Astrocyte (in vitro differentiated cells and primary cell): ENCODE data around the gene AUP1. TPM values are rescaled to one million over a fixed set of nuclear protein-coding genes. Genes with fewer than 3 reads are reported as not detected.

Experiments used
- DNase-seq: peaks from one replicate; pipeline ENCODE4 v3.0.0-alpha.2; 2010; ENCODE audit warnings: low read depth
- FAIRE-seq: peaks from 2 replicates; lab custom pipeline; 2011; peaks lifted over from hg19 to GRCh38; lab: Jason Lieb, UNC
- H2AFZ ChIP-seq: 2 replicates; pipeline ENCODE4 v1.6.0; 2012; ENCODE audit warnings: low read depth, low read length, inconsistent platforms
- H3K27ac ChIP-seq: 2 replicates; pipeline ENCODE4 v1.5.1; 2011; ENCODE audit warnings: low read depth, low read length, inconsistent platforms
- H3K27me3 ChIP-seq: 2 replicates; pipeline ENCODE4 v1.6.0; 2011; ENCODE audit warnings: low read length, inconsistent platforms; ENCODE audit not compliant: insufficient read depth
- H3K36me3 ChIP-seq: 2 replicates; pipeline ENCODE4 v1.5.1; 2011; ENCODE audit warnings: low read length, inconsistent platforms; ENCODE audit not compliant: insufficient read depth
- H3K4me1 ChIP-seq: 2 replicates; pipeline ENCODE4 v1.5.1; 2011; ENCODE audit warnings: low read length, inconsistent platforms; ENCODE audit not compliant: insufficient read depth
- H3K4me2 ChIP-seq: 2 replicates; pipeline ENCODE4 v1.6.0; 2012; ENCODE audit warnings: low read length, inconsistent platforms
- H3K4me3 ChIP-seq: 2 replicates; pipeline ENCODE4 v1.5.1; 2011; ENCODE audit warnings: low read depth, mild to moderate bottlenecking, low read length, inconsistent platforms; ENCODE audit not compliant: insufficient read depth
- H3K79me2 ChIP-seq: 2 replicates; pipeline ENCODE4 v1.6.0; 2012; ENCODE audit warnings: mild to moderate bottlenecking, low read length, inconsistent platforms; ENCODE audit not compliant: insufficient read depth
- H3K9ac ChIP-seq: 2 replicates; pipeline ENCODE4 v1.6.0; 2012; ENCODE audit warnings: mild to moderate bottlenecking, low read length, inconsistent platforms
- H3K9me3 ChIP-seq: 2 replicates; pipeline ENCODE4 v1.5.1; 2012; ENCODE audit warnings: low read depth, mild to moderate bottlenecking, low read length, inconsistent platforms; ENCODE audit not compliant: insufficient read depth
- H4K20me1 ChIP-seq: 2 replicates; pipeline ENCODE4 v1.6.0; 2012; ENCODE audit warnings: low read length, inconsistent platforms; ENCODE audit not compliant: insufficient read depth
- H3K27ac Mint-ChIP-seq: one replicate; pipeline ENCODE4 v1.8.0; 2021; ENCODE audit warnings: mild to moderate bottlenecking, mixed read lengths; ENCODE audit not compliant: unreplicated experiment
- H3K27me3 Mint-ChIP-seq: one replicate; pipeline ENCODE4 v1.8.0; 2021; ENCODE audit warnings: low read depth, mixed read lengths; ENCODE audit not compliant: unreplicated experiment
- H3K36me3 Mint-ChIP-seq: one replicate; pipeline ENCODE4 v1.8.0; 2021; ENCODE audit warnings: low read depth, mixed read lengths; ENCODE audit not compliant: unreplicated experiment
- H3K4me1 Mint-ChIP-seq: one replicate; pipeline ENCODE4 v1.8.0; 2021; ENCODE audit warnings: low read depth, mixed read lengths; ENCODE audit not compliant: unreplicated experiment
- H3K4me3 Mint-ChIP-seq: one replicate; pipeline ENCODE4 v1.8.0; 2021; ENCODE audit warnings: mild to moderate bottlenecking, moderate library complexity, mixed read lengths; ENCODE audit not compliant: unreplicated experiment
- H3K9me3 Mint-ChIP-seq: one replicate; pipeline ENCODE4 v1.8.0; 2021; ENCODE audit warnings: mild to moderate bottlenecking, mixed read lengths; ENCODE audit not compliant: unreplicated experiment
- EZH2 ChIP-seq: IDR thresholded peaks from 2 replicates; pipeline ENCODE4 v1.6.1; 2012; ENCODE audit warnings: mild to moderate bottlenecking, low read length, inconsistent platforms; ENCODE audit not compliant: insufficient read depth
- total RNA-seq: library from RNA; stranded (reverse); gene quantifications from 2 replicates; pipeline ENCODE4 v1.2.1, GENCODE V29; 2021
- TF ChIP-seq, protein P1 (sequence below): IDR thresholded peaks from 2 replicates; pipeline ENCODE4 v1.5.1; 2011; ENCODE audit warnings: low read depth, mild to moderate bottlenecking, inconsistent platforms, low read length, moderate library complexity; ENCODE audit not compliant: insufficient read depth

AUP1 gene
- total RNA-seq, 1 donor from 2014 or later = 82.5 TPM

DNA sequence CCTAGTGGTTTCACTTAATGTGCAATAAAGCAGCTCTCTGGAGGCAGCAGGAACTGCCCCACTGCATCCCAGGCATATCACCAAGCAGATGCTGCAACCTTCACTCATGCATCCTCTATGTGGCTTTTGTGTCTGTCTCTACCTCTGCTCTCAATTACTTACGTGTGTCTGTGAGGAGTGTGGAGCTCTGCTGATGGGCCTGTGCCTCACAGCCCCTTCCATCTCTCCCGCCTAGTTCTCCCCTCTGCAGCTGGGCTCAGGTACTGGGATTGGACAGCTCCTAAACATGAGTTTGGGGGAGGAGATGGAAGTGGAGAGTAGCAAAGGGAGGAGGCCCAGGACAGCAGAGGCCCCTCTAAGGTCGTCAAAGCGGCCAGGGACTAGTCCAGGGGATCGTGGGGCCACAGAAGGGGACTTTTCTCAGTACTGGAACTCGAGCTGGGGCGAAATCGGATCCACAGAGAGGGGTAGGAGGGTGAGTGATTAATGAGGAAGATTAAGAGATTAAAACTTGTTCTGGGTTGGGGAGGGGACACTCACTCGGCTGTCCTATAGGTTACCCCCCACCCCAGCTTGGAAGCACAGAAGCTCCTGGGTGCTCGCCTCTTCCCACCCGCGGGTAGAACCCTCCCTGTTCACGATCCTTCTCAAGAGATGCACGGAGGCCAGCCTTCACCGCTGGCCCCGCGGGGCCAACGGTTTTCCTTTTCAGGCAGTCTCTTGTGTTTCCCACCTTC is 28.0 kb downstream of the AUP1 start:
- no peak overlapping the region for H3K9ac ChIP-seq
- DNase-seq = no peak
- peaks cover 42% of the 10 kb centered on the region for H3K27me3 ChIP-seq
- peaks cover 57% of the 10 kb centered on the region for H3K27me3 Mint-ChIP-seq
- H3K4me1 ChIP-seq = peaks cover 52% of the 10 kb centered on the region
- no peak overlapping the region for H2AFZ ChIP-seq
- peaks cover 17% of the 10 kb centered on the region for H3K79me2 ChIP-seq
- H3K27ac Mint-ChIP-seq = no peak overlapping the region
- H3K27ac ChIP-seq = no peak overlapping the region
- H3K36me3 ChIP-seq = peaks cover 4% of the 10 kb centered on the region
- H3K36me3 Mint-ChIP-seq = peaks cover 9% of the 10 kb centered on the region
- peaks cover 25% of the 10 kb centered on the region for H3K4me1 Mint-ChIP-seq
- peak overlapping the region; percentile 83 for H3K4me3 Mint-ChIP-seq
- H3K4me3 ChIP-seq = no peak overlapping the region
- peaks cover 7% of the 10 kb centered on the region for H4K20me1 ChIP-seq
- peak overlapping the region; percentile 93 for H3K4me2 ChIP-seq
- H3K9me3 ChIP-seq = no peaks in the 10 kb centered on the region
- TF ChIP-seq, protein P1, sequence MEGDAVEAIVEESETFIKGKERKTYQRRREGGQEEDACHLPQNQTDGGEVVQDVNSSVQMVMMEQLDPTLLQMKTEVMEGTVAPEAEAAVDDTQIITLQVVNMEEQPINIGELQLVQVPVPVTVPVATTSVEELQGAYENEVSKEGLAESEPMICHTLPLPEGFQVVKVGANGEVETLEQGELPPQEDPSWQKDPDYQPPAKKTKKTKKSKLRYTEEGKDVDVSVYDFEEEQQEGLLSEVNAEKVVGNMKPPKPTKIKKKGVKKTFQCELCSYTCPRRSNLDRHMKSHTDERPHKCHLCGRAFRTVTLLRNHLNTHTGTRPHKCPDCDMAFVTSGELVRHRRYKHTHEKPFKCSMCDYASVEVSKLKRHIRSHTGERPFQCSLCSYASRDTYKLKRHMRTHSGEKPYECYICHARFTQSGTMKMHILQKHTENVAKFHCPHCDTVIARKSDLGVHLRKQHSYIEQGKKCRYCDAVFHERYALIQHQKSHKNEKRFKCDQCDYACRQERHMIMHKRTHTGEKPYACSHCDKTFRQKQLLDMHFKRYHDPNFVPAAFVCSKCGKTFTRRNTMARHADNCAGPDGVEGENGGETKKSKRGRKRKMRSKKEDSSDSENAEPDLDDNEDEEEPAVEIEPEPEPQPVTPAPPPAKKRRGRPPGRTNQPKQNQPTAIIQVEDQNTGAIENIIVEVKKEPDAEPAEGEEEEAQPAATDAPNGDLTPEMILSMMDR = no peak
- TF ChIP-seq EZH2 = no peak
- H3K9me3 Mint-ChIP-seq = no peaks in the 10 kb centered on the region
- FAIRE-seq = no peak

DNA sequence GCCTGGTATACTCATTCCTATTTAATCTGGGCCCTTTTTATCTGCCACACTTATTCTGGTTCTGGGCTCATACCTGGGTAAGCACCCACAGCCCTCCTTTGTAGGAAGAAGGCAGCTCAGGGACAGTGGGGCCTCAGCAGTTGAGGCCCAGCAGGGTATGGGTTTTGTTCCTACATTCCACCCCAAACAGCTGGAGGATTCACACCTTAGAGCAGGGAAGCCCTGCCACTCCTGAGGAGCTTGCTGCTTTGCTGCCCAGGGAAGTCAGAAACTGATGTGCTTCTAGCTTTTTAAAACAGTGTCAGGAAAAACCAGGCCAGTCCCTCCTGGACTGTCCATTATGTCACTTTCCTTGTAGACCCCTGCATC is 28.9 kb downstream of the AUP1 start:
- Histone ChIP-seq H3K79me2 (peaks cover 10% of the 10 kb centered on the region), H3K4me2 (no peak overlapping the region), H3K36me3 (peaks cover 4% of the 10 kb centered on the region), H3K4me1 (peaks cover 45% of the 10 kb centered on the region), H3K27me3 (peaks cover 42% of the 10 kb centered on the region), H3K9ac (no peak overlapping the region), H4K20me1 (peaks cover 3% of the 10 kb centered on the region), H2AFZ (no peak overlapping the region), H3K4me3 (no peak overlapping the region), H3K9me3 (no peaks in the 10 kb centered on the region), H3K27ac (no peak overlapping the region)
- Mint-ChIP-seq H3K4me1 (peaks cover 19% of the 10 kb centered on the region), H3K36me3 (peaks cover 7% of the 10 kb centered on the region), H3K4me3 (no peak overlapping the region), H3K9me3 (no peaks in the 10 kb centered on the region), H3K27ac (no peak overlapping the region), H3K27me3 (peaks cover 66% of the 10 kb centered on the region)
- FAIRE-seq (no peak), DNase-seq (no peak)
- TF ChIP-seq EZH2 = no peak
- TF ChIP-seq, protein P1 = no peak

DNA sequence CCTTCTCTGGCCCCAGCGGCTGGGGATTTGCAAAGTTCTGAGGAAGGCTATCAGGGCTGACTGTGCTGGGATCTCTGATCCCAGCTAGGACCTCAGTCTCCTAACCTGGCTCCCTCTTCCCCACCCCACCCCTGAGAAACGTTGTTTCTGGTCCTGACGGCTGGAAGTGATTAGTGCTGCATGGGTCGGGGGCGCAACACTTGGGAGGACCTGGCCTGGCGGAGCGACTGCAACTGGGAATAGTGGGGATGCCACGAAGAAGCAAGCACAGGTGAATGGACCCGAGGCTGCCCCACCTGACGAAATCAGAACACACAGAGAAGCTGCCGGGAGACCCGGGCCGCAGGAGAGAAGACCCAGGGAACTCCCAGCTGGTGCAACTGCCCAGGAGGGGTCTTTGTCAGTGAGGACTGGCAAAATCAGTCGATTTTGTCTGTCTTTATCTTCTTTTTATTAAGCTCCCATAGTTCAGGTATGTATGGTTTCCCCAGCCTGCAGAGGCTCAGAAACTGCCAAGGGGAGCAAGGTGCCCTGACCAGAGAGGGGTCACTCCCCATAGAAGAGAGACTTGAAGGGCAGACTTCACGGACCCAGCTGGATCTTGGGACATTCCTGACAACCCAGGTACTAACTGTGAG is 29.4 kb downstream of the AUP1 start:
- no peak for FAIRE-seq
- Histone ChIP-seq H3K79me2 (peaks cover 5% of the 10 kb centered on the region), H3K4me3 (peak overlapping the region; percentile 5), H3K9me3 (no peaks in the 10 kb centered on the region), H3K27ac (no peak overlapping the region), H2AFZ (no peak overlapping the region), H3K36me3 (peaks cover 4% of the 10 kb centered on the region), H3K4me1 (peaks cover 40% of the 10 kb centered on the region), H4K20me1 (no peaks in the 10 kb centered on the region), H3K9ac (no peak overlapping the region), H3K27me3 (peaks cover 42% of the 10 kb centered on the region), H3K4me2 (peak overlapping the region; percentile 85)
- Mint-ChIP-seq H3K9me3 (no peaks in the 10 kb centered on the region), H3K4me3 (no peak overlapping the region), H3K27me3 (peaks cover 68% of the 10 kb centered on the region), H3K4me1 (peaks cover 17% of the 10 kb centered on the region), H3K27ac (no peak overlapping the region), H3K36me3 (peaks cover 9% of the 10 kb centered on the region)
- no peak for TF ChIP-seq EZH2
- TF ChIP-seq, protein P1 = no peak
- no peak for DNase-seq
